ENCODE measurements around the gene DLST.

DNA sequence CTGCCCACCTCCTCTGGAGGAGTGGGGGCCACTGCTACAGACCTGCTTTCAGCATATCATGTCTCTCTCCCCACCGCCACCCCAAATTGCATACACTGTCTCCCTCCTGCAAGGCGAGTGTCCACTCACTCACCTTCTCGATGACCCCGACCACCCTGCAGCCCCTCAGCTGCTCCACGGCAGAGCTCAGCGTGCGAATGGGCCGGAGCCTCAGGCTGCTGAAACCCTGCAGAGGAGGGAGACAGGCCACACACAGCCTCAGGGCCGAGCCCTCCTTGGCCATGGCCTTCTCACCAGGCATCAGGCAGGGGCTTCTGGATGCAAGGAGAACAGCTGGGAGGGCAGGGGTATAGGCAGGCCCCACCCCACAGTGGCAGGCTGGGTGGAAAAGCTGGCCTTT is 36.7 kb downstream of the DLST start:
- TF ChIP-seq SMC3 (IDR thresholded peaks at IDR 0.05) = no peak
- no peak for TF ChIP-seq JUN (IDR thresholded peaks at IDR 0.05)
